T-helper 17 cell (primary cell): ENCODE results near the gene GNG8. TPM values are rescaled to one million over a fixed set of nuclear protein-coding genes. Genes with fewer than 3 reads are reported as not detected.

Experiments used
- ATAC-seq: fragments of 150-1000 bp; cut with Tn5 transposase; 2 replicates; pipeline ENCODE4 v1.10.0; 2021; ENCODE audit warnings: mild to moderate bottlenecking, moderate library complexity
- DNase-seq, 3 donors: peaks; one replicate each; pipeline versions ENCODE4 v3.0.0 to v3.0.0-alpha.2; 2020 to 2021
- H3K9me3 ChIP-seq: one replicate; pipeline ENCODE4 v1.7.0; 2013; ENCODE audit warnings: low read length, mild to moderate bottlenecking; ENCODE audit not compliant: control insufficient read depth, poor library complexity, severe bottlenecking
- H3K27ac Mint-ChIP-seq: one replicate; pipeline ENCODE4 v1.8.0; 2022; ENCODE audit warnings: mild to moderate bottlenecking, moderate library complexity, mixed read lengths
- H3K27me3 Mint-ChIP-seq: one replicate; pipeline ENCODE4 v1.8.0; 2022; ENCODE audit warnings: mixed read lengths
- H3K36me3 Mint-ChIP-seq: one replicate; pipeline ENCODE4 v1.8.0; 2022; ENCODE audit warnings: low read depth, mixed read lengths
- H3K4me1 Mint-ChIP-seq: one replicate; pipeline ENCODE4 v1.8.0; 2022; ENCODE audit warnings: mild to moderate bottlenecking, mixed read lengths
- H3K4me3 Mint-ChIP-seq: one replicate; pipeline ENCODE4 v1.8.0; 2022; ENCODE audit warnings: mild to moderate bottlenecking, moderate library complexity, mixed read lengths
- total RNA-seq, 4 donors: library from RNA in 2 of 4; stranded (reverse) in 2 of 4; gene quantifications; one replicate each; pipeline ENCODE4 v1.2.3 and lab custom pipeline; 2022 to 2026

Gene GNG8
- total RNA-seq, 2 donors from 2014 or later = not detected

- H3K4me1 Mint-ChIP-seq = peaks cover 16% of the 10 kb centered on the region
- ATAC-seq (no peak), DNase-seq (no peak)
- H3K4me3 Mint-ChIP-seq = peak overlapping the region; percentile 91
- H3K27me3 Mint-ChIP-seq = peaks cover 33% of the 10 kb centered on the region
- no peaks in the 10 kb centered on the region for H3K9me3 ChIP-seq
- H3K27ac Mint-ChIP-seq = no peak overlapping the region
- H3K36me3 Mint-ChIP-seq = peaks cover 3% of the 10 kb centered on the region
Measured at GRCh38 chr19:46659151-46660007, 23.4 kb upstream of the GNG8 start.

- H3K4me1 Mint-ChIP-seq = peaks cover 12% of the 10 kb centered on the region
- no peak overlapping the region for H3K4me3 Mint-ChIP-seq
- ATAC-seq = no peak
- H3K27ac Mint-ChIP-seq = no peak overlapping the region
- peaks cover 5% of the 10 kb centered on the region for H3K36me3 Mint-ChIP-seq
- DNase-seq = no peak
- peaks cover 57% of the 10 kb centered on the region for H3K27me3 Mint-ChIP-seq
- no peaks in the 10 kb centered on the region for H3K9me3 ChIP-seq
Measured at GRCh38 chr19:46656541-46656940, 20.5 kb upstream of the GNG8 start.

GRCh38 chr19:46654621-46655152 is 18.7 kb upstream of the GNG8 start:
- Mint-ChIP-seq H3K4me3 (no peak overlapping the region), H3K27me3 (peaks cover 66% of the 10 kb centered on the region), H3K4me1 (peaks cover 8% of the 10 kb centered on the region), H3K27ac (no peak overlapping the region), H3K36me3 (peaks cover 8% of the 10 kb centered on the region)
- no peaks in the 10 kb centered on the region for H3K9me3 ChIP-seq
- DNase-seq = no peak
- ATAC-seq = no peak

GRCh38 chr19:46650445-46650844 is 14.4 kb upstream of the GNG8 start:
- Mint-ChIP-seq H3K4me3 (peak overlapping the region; percentile 33), H3K27ac (no peak overlapping the region), H3K4me1 (peaks cover 9% of the 10 kb centered on the region), H3K36me3 (peaks cover 14% of the 10 kb centered on the region), H3K27me3 (peaks cover 72% of the 10 kb centered on the region)
- DNase-seq (no peak), ATAC-seq (no peak)
- H3K9me3 ChIP-seq = peaks cover 3% of the 10 kb centered on the region

GRCh38 chr19:46648961-46649960 is 13.3 kb upstream of the GNG8 start:
- H3K4me1 Mint-ChIP-seq = peaks cover 9% of the 10 kb centered on the region
- peaks cover 3% of the 10 kb centered on the region for H3K9me3 ChIP-seq
- DNase-seq = no peak
- no peak overlapping the region for H3K4me3 Mint-ChIP-seq
- peaks cover 64% of the 10 kb centered on the region for H3K27me3 Mint-ChIP-seq
- ATAC-seq = no peak
- peaks cover 14% of the 10 kb centered on the region for H3K36me3 Mint-ChIP-seq
- H3K27ac Mint-ChIP-seq = no peak overlapping the region

GRCh38 chr19:46648060-46648960 is 12.3 kb upstream of the GNG8 start:
- ATAC-seq = peak; percentile 36
- peak overlapping the region; percentile 72 for H3K4me3 Mint-ChIP-seq
- no peak overlapping the region for H3K27ac Mint-ChIP-seq

GRCh38 chr19:46646402-46646801 is 10.4 kb upstream of the GNG8 start:
- Mint-ChIP-seq H3K27me3 (peaks cover 49% of the 10 kb centered on the region), H3K4me1 (peaks cover 9% of the 10 kb centered on the region), H3K4me3 (no peak overlapping the region), H3K36me3 (peaks cover 12% of the 10 kb centered on the region), H3K27ac (no peak overlapping the region)
- DNase-seq = no peak
- ATAC-seq = no peak
- H3K9me3 ChIP-seq = peaks cover 3% of the 10 kb centered on the region

More at GRCh38 chr19:46648060-46648960, 12.3 kb upstream of the GNG8 start:
- DNase-seq = no peak
- peaks cover 55% of the 10 kb centered on the region for H3K27me3 Mint-ChIP-seq
- H3K4me1 Mint-ChIP-seq = peaks cover 9% of the 10 kb centered on the region
- peaks cover 3% of the 10 kb centered on the region for H3K9me3 ChIP-seq
- peaks cover 12% of the 10 kb centered on the region for H3K36me3 Mint-ChIP-seq

- no peak for ATAC-seq
- no peak overlapping the region for H3K4me3 Mint-ChIP-seq
- H3K36me3 Mint-ChIP-seq = peaks cover 7% of the 10 kb centered on the region
- H3K4me1 Mint-ChIP-seq = peaks cover 7% of the 10 kb centered on the region
- no peak for DNase-seq
- peaks cover 3% of the 10 kb centered on the region for H3K9me3 ChIP-seq
- H3K27me3 Mint-ChIP-seq = peaks cover 44% of the 10 kb centered on the region
- no peak overlapping the region for H3K27ac Mint-ChIP-seq
Measured at GRCh38 chr19:46644720-46645119, 8.7 kb upstream of the GNG8 start.

GRCh38 chr19:46640656-46641055 is 4.7 kb upstream of the GNG8 start:
- Mint-ChIP-seq H3K27me3 (peaks cover 20% of the 10 kb centered on the region), H3K4me1 (peaks cover 5% of the 10 kb centered on the region), H3K4me3 (no peak overlapping the region), H3K27ac (no peak overlapping the region), H3K36me3 (peaks cover 2% of the 10 kb centered on the region)
- DNase-seq (no peak), ATAC-seq (no peak)
- no peaks in the 10 kb centered on the region for H3K9me3 ChIP-seq

GRCh38 chr19:46639358-46640182 is 3.6 kb upstream of the GNG8 start:
- Mint-ChIP-seq H3K27ac (no peak overlapping the region), H3K4me3 (no peak overlapping the region), H3K36me3 (no peaks in the 10 kb centered on the region), H3K27me3 (peaks cover 16% of the 10 kb centered on the region), H3K4me1 (peaks cover 9% of the 10 kb centered on the region)
- no peak for ATAC-seq
- no peak for DNase-seq
- H3K9me3 ChIP-seq = no peaks in the 10 kb centered on the region

- H3K27ac Mint-ChIP-seq = no peak overlapping the region
- DNase-seq (no peak), ATAC-seq (no peak)
- peaks cover 9% of the 10 kb centered on the region for H3K27me3 Mint-ChIP-seq
- no peaks in the 10 kb centered on the region for H3K9me3 ChIP-seq
- H3K36me3 Mint-ChIP-seq = no peaks in the 10 kb centered on the region
- H3K4me3 Mint-ChIP-seq = no peak overlapping the region
- H3K4me1 Mint-ChIP-seq = peaks cover 18% of the 10 kb centered on the region
Measured at GRCh38 chr19:46637224-46637623, 1.2 kb upstream of the GNG8 start.
